KMS-11 (cell line): ENCODE data around the gene TBC1D14.

Experiments
- H2AFZ ChIP-seq: fragments of 200-600 bp; sonication (generic); 2 replicates; pipeline ENCODE4 v1.6.1; 2016; ENCODE audit warnings: antibody characterized with exemption, mixed run types, low read depth
- H3K27ac ChIP-seq: fragments of 200-600 bp; sonication (generic); 2 replicates; pipeline ENCODE4 v1.6.1; 2016; ENCODE audit warnings: mild to moderate bottlenecking, mixed run types
- H3K27me3 ChIP-seq: fragments of 200-600 bp; sonication (generic); 2 replicates; pipeline ENCODE4 v1.6.1; 2017; ENCODE audit warnings: mild to moderate bottlenecking, low read depth, mixed run types, moderate library complexity; ENCODE audit not compliant: insufficient read depth
- H3K36me3 ChIP-seq: fragments of 200-600 bp; sonication (generic); 2 replicates; pipeline ENCODE4 v1.6.1; 2017; ENCODE audit warnings: mild to moderate bottlenecking, mixed run types; ENCODE audit not compliant: insufficient read depth
- H3K4me1 ChIP-seq: fragments of 200-600 bp; sonication (generic); 2 replicates; pipeline ENCODE4 v1.6.1; 2016; ENCODE audit warnings: mild to moderate bottlenecking, low read depth, mixed run types; ENCODE audit not compliant: poor library complexity, severe bottlenecking
- H3K4me2 ChIP-seq: fragments of 200-600 bp; sonication (generic); 2 replicates; pipeline ENCODE4 v1.7.0; 2016; ENCODE audit warnings: mild to moderate bottlenecking, mixed run types
- H3K4me3 ChIP-seq: fragments of 200-600 bp; sonication (generic); IDR thresholded peaks from 2 replicates; pipeline ENCODE4 v1.6.1; 2017; ENCODE audit warnings: low read depth, low read length, mixed read lengths; ENCODE audit not compliant: insufficient read depth
- H3K79me2 ChIP-seq: fragments of 200-600 bp; sonication (generic); 2 replicates; pipeline ENCODE4 v1.6.1; 2016; ENCODE audit warnings: low read depth, mixed run types; ENCODE audit not compliant: insufficient read depth
- H3K9ac ChIP-seq: fragments of 200-600 bp; sonication (generic); 2 replicates; pipeline ENCODE4 v1.6.1; 2016; ENCODE audit warnings: mild to moderate bottlenecking, mixed run types
- H4K20me1 ChIP-seq: fragments of 200-600 bp; sonication (generic); 2 replicates; pipeline ENCODE4 v1.6.1; 2016; ENCODE audit warnings: mild to moderate bottlenecking, mixed run types; ENCODE audit not compliant: insufficient read depth
- CTCF ChIP-seq: fragments of 200-600 bp; sonication (generic); conservative IDR thresholded peaks from 2 replicates; pipeline ENCODE4 v1.6.1; 2017; ENCODE audit warnings: low read depth, mild to moderate bottlenecking, antibody characterized with exemption, low read length, moderate library complexity, mixed read lengths

The TBC1D14 gene

GRCh38 chr4:7043284-7044136 is 133.9 kb downstream of the TBC1D14 start, which contains the start of gene TADA2B:
TADA2B (plus strand) TSS chr4:7043372; CDS start chr4:7043580, 208 bp downstream.
- H3K79me2 ChIP-seq = peaks cover 31% of the 10 kb centered on the region; the same call in 1 of the 2 replicates
- TF ChIP-seq CTCF = no peak

GRCh38 chr4:7044137-7044930 is 134.7 kb downstream of the TBC1D14 start:
- no peak overlapping the region; the same call in 1 of the 2 replicates for H3K27ac ChIP-seq
- no peaks in the 10 kb centered on the region for H3K36me3 ChIP-seq
- no peaks in the 10 kb centered on the region for H4K20me1 ChIP-seq
- no peak overlapping the region for H3K4me3 ChIP-seq
- no peak overlapping the region for H2AFZ ChIP-seq
- TF ChIP-seq CTCF = no peak
- H3K27me3 ChIP-seq = no peaks in the 10 kb centered on the region
- peak overlapping the region; percentile 54 for H3K4me2 ChIP-seq
- H3K79me2 ChIP-seq = peaks cover 31% of the 10 kb centered on the region; the same call in 1 of the 2 replicates
- peaks cover 34% of the 10 kb centered on the region for H3K4me1 ChIP-seq
- peak overlapping the region; percentile 57; the same call in 1 of the 2 replicates for H3K9ac ChIP-seq

More at GRCh38 chr4:7043284-7044136, 133.9 kb downstream of the TBC1D14 start, which contains the start of gene TADA2B:
- H3K4me3 ChIP-seq = no peak within 1 kb of the TSS
- H3K4me1 ChIP-seq = peaks cover 34% of the 10 kb centered on the region
- peak within 1 kb of the TSS; percentile 54 for H2AFZ ChIP-seq
- H4K20me1 ChIP-seq = no peaks in the 10 kb centered on the region
- H3K27ac ChIP-seq = no peak within 1 kb of the TSS; the same call in 1 of the 2 replicates
- peak within 1 kb of the TSS; percentile 57; the same call in 1 of the 2 replicates for H3K9ac ChIP-seq
- no peaks in the 10 kb centered on the region for H3K27me3 ChIP-seq
- no peaks in the 10 kb centered on the region for H3K36me3 ChIP-seq
- H3K4me2 ChIP-seq = peak within 1 kb of the TSS; percentile 54

GRCh38 chr4:7045553-7045952 is 135.9 kb downstream of the TBC1D14 start:
- Histone ChIP-seq H3K27me3 (no peaks in the 10 kb centered on the region), H3K4me1 (peaks cover 34% of the 10 kb centered on the region), H3K79me2 (peaks cover 31% of the 10 kb centered on the region; the same call in 1 of the 2 replicates), H4K20me1 (no peaks in the 10 kb centered on the region), H3K36me3 (no peaks in the 10 kb centered on the region), H3K9ac (no peak overlapping the region), H2AFZ (no peak overlapping the region), H3K27ac (no peak overlapping the region), H3K4me2 (peak overlapping the region; percentile 54; the same call in 1 of the 2 replicates), H3K4me3 (no peak overlapping the region)
- TF ChIP-seq CTCF = no peak
